Loucy (cell line): Measurements from ENCODE around the gene APCDD1.

Source experiments
- CTCF ChIP-seq: fragments of 200-600 bp; sonication (generic); conservative IDR thresholded peaks from 2 replicates; pipeline ENCODE4 v1.5.1; 2014; ENCODE audit warnings: mild to moderate bottlenecking, antibody characterized with exemption, low read length
- EZH2phosphoT487 ChIP-seq: fragments of 200-600 bp; IDR thresholded peaks from 2 replicates; pipeline ENCODE4 v1.6.1; 2018; ENCODE audit warnings: antibody characterized with exemption, mild to moderate bottlenecking, moderate library complexity, borderline replicate concordance

GRCh38 chr18:10441472-10441871, 13.0 kb upstream of the APCDD1 start:
- no peak for TF ChIP-seq CTCF
- no peak for TF ChIP-seq EZH2phosphoT487
